Ovary (tissue), 3 donors: ENCODE measurements around the gene DHX8.

ENCODE experiments used
- CTCF ChIP-seq, 3 donors: fragments of 450-650 bp in 2 of 3; fragments of 200-600 bp in 1 of 3; IDR thresholded peaks; one replicate each; pipeline versions ENCODE4 v1.5.1 to v1.8.0; 2016 to 2022; ENCODE audit warnings: antibody characterized with exemption in 3 of 3, mild to moderate bottlenecking in 1 of 3
- EP300 ChIP-seq: sonication (generic); formaldehyde crosslinking; IDR thresholded peaks from one replicate; pipeline ENCODE4 v1.6.1; 2017; ENCODE audit warnings: antibody characterized with exemption
- POLR2A ChIP-seq: fragments of 450-650 bp; IDR thresholded peaks from one replicate; pipeline ENCODE4 v1.6.1; 2017; ENCODE audit warnings: antibody characterized with exemption, mild to moderate bottlenecking, moderate library complexity
- donor health status: DM: no; HTN: no; CAD: no.

GRCh38 chr17:43543771-43544575, 60.2 kb downstream of the DHX8 start:
- TF ChIP-seq CTCF (IDR thresholded peaks at IDR 0.05) = no peak
- TF ChIP-seq POLR2A = no peak
- TF ChIP-seq EP300 = no peak
